Activated CD4-positive, alpha-beta T cell treated with anti-CD3 and anti-CD28 coated beads, Interleukin-2, amount 50 U/mL, for 16 hours (primary cell): ENCODE results near the gene RPS6KA3.
"Not testable (repeated sequence)": the region's sequence is repeated elsewhere in the genome, so short reads cannot be mapped to it uniquely, and the experiment has no call there.

Experiments
- DNase-seq: peaks from one replicate; pipeline ENCODE4 v3.0.0-alpha.2; 2020

RPS6KA3 gene

DNA sequence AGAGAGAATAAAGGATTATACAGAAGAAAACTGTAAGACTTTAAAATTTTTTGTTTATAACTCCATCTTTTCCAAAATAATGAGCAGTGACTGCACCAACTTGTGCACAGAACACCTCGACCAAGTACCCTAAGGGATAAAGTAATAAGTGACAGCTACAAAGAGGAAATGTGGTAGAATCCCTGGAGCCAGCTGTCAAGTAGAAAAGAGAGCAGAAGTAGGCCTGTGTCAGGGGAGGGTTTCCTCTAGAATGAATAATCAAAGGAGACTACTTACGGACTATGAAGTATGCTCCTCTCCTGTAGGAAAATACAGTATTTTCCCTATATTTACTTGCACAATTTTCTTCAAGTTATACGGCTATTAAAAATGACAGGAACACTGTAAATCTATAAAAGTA, 126.3 kb downstream of the RPS6KA3 start:
- DNase-seq = no peak

DNA sequence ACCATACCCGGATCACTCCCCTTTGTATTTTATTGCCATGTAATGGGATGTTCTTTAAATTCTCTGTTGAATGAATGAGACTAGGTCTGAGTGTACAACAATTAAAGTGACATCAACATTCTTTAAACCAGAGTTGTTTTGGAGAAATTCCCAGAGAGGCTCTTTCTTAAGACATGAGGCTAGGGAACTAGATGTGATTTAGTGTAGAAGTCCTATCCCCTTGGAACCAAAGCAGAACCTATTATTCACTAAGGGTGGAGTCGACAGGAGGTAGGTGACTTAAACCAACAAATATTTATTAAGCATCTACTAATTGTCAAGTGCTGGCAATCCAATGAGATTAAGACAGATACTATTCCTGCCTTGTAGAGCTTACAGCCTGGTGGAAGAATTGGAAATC, 126.7 kb downstream of the RPS6KA3 start:
- no peak for DNase-seq

DNA sequence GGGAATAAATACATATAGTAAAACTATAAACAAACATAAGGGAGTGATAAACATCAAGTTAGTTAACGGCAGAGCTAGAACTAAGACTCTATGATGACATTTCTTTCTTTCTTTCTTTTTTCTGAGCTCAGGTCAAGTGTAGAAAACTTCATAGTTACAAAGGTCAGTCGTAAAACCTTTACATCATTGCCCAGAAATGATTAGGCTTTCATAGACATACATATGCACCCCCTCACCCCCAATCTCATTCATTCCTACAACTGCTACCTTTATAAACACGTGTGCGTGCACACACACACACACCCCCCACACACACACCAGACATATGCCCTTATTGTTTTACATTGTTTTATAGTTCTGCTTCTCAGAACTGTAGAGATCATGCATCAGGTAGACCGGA, 130.8 kb downstream of the RPS6KA3 start:
- no peak for DNase-seq

DNA sequence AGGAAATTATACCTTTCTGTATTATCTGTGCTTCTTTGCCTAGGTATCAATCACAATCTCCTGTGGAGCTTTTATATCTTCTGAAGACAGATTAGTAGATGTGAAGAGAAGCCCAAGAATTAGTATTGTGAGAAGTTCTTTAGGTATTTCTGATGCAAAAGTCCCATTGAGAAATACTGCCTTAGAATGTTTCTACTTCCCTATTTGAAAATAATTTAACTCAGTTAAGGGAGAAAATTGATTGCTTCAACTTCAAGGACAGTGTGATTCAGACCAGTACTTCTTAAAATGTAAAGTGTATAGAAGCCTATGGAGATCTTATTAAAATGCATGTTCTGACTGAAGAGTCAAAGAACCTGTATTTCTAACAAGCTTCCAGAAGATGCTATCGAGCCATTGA, 134.0 kb downstream of the RPS6KA3 start:
- DNase-seq = no peak

DNA sequence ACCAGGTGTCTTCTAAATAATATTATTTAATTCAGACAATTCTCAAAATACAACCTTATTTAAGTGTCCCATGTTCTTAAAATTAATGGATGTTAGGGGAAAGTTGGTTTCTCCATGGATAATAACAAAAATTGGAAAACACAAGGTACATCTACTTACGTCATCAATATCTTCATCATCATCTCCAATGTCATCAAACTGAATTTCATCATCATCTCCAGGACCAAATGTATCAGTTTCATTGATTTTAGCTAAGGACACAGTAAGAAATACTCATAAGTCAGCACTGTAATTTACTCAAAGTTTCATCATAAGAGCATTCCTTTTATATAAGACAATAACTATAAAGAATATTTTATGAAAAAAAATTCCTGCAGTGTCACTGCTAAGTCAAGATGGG, 136.4 kb downstream of the RPS6KA3 start:
- DNase-seq = no peak

DNA sequence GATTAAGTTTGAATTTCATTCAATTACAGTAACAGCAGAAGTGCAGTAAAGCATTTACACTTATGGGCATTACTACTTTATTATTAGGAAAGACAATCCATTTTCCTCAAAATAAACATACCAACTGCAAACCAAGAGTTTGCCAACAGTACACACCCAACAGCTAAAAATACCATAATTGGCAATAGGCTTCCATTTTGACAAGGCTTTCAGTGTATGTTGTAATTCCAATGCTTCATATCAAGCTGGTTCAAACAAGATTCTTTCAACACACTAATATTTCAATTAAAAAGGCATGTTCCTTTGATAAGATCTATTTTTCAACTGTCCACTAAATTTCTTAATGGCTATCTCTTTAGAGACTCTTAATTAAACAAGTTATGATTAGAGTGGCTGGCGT, 137.2 kb downstream of the RPS6KA3 start:
- DNase-seq = no peak

DNA sequence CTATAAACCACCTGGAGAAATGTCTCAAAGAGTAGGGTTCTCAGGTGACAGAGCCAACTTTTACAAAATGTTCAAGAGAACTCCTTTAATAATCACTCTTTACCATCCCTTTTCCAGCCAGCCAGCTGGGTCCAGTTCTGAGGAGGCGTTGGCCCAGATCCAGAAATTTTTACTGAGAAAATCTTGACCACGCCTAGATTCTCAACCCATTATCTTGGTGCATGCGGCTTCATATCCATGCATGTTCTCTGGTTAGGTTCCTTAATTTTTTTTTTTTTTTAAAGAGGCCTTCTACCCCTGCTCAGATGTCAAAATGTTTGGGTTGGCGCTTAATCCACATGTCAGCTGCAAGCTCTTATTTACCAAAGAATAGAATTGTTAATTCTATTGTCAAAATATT, 138.0 kb downstream of the RPS6KA3 start:
- no peak for DNase-seq

DNA sequence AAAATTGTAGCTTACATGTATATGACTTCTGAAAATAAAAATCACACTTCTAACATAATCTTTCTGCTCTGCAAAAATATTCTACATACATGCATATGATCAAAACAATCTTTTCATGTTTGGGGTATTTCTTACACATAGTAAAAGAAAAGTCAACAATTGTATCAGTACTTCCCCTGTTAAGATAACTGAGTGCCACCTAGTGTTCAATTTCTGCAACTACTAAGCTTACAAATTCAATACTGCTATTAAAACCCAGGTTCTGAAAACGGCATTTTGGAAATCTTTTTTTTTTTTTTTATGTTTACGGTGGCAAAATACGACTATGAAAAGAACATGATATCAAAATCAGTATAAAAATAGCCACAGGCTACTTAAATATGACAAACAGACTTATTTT, 139.3 kb downstream of the RPS6KA3 start:
- DNase-seq = not testable (repeated sequence)

DNA sequence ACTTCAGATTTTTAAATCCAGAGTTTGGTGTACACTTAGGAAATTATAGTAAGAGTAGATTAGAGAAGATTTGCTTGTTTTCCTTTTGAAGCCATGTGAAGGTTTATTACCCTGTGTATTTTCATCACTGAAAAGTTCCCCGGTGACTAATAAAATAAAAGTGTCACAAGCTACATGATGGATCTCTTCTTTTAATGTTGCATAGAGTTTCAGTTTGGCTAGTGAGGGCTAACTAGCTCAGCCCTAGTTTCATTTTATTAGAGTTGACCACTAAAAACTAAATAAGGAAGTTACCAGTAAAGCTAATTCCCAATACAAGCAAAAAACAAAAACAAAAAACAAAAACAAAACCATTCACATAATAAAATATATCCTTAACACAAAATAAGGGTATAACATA, 139.9 kb downstream of the RPS6KA3 start:
- not testable (repeated sequence) for DNase-seq

DNA sequence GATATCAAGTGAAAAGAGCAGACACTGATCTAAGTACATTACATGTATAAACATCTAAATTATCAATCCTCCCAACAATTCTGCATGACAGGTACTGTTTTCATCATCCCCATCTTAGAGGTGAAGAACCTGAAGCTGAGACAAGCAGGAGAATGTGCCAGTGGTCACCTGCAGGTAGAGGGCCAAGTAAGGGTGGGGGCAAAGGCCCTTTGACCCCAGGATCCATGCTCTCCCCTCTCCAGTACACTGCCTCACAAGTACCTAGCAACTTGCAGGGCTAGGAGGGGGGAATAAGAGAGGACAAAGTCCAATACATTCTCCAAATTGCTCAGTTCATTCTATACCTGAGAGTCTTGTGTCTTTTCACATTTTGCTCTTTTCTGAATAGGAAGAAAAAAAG, 141.7 kb downstream of the RPS6KA3 start:
- no peak for DNase-seq

DNA sequence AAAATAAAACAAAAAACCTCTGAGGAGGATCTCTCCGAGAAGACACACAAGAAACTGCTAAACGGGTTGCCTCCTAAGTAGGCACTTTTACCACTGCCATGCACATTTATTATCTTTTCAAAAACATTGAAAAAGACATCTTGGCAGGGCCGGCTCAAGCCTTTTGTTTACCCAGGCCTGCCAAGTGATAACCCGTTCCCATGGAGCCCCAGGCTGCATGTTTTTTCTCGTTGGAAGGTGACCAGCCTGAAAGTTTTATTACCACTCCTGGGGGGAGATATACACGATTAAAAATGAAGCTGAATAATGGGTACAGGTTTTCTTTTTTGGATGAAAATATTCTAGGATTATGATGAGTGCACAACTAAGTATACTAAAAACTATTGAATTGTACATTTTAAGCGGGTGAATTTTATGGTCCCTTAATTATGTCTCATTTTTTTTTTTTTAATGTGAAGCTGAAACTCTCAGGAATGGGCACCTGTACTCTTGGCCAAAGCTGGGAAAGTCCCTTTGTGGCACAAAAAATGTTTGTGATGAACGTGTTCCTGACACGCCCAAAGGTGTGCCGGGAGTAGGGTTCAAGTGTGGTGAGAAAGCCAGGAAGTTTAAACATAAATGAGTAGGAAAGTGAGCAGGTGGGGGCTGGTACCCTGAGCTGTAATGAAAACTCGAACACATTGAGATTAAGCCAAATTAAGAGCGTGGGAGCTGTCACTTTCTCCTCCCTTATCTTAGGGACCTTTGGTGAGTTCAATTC, 148.5 kb downstream of the RPS6KA3 start:
- DNase-seq = no peak

DNA sequence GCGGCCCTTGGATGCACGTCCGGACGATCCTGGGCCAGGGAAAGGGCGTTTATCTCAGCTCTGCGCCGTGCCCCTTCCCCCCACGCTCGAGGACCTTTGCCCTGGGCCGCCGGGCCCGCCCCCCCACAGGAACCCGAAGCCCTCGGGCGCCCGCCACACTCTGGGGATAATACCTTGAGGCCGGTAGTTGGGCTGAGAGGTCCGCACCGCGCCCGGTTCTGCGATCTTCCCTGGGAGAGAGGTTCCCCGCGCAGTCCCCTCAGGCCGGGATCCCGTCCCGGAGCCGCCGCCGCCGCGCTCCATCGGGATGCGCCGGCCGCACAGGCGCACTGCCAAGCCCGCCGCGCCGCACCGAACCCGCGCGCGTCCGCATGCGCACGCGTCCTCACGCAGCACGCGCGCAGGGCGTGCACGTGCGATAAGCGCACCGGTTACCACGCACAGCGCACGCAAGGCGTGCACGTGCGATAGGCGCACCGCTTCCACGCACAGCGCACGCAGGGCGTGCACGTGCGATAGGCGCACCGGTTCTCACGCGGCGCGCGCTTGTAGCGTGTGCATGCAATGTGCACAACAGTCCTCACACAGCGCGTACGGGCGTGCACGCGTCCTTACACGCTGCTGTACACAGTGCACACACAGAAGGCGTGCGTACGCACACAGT, 150.0 kb downstream of the RPS6KA3 start, which contains the start of gene MAP7D2:
TSS of gene MAP7D2 (minus strand) at position 331 of the 664 bp plus-strand sequence. CDS start at position 303, 28 bp downstream.
- DNase-seq = no peak

DNA sequence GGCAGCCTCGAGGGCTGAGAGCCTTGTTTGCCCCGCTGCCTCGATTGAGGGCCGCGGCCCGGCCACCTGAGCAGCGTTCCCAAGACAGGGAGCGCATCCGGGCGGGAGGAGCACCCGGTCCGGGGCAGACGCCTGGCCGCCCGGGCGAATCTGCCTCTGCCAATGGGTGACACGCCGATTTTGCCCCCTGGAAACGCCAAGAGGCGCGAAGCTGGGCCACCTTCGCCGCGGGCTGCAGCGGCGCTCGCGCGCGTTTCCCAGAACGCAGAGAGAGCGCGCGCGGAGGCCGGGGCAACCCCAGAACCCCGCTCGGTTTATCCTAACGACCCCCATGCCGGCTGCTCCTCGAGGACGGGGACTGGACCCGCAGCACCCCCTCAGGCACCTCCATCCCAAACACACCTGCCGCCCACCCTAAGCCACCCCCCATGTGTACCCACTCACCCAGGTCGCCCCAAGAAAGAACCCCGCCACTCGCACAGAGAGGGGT, 150.6 kb downstream of the RPS6KA3 start:
- no peak for DNase-seq

DNA sequence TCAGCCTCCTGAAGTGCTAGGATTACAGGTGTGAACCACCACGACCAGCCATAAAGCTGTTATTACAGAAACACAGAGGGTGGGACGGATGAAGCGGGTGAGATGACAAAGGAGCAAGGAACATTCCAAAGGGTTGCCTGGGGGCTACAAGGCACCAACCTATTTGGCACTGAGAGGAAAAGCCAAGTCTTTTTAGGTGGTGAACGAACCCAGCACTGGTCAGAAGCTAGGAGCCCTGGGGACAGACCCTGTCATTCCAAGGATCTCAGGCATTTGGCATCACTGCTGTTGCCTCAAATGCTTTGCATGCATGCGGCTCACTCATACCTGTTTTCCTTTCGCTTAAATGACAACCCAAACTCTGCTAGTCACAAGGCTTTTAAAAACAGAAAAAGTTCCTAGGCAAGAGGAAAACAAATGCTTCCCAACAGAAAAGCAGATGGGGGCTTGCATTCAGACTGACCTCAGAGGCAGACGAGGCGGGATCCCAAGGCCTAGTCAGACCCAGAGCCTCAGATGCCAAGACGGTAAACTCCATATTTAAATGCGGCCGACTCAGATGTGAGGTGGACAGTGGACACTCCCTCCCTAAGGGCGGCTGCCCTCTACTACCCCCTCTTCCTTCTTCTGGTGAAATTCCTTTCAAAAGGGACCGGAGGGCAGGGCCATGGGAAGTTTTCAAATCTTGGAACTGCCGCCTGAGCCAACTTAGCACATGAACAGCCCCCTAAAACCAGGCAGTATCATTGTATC, 154.5 kb downstream of the RPS6KA3 start:
- DNase-seq = no peak

DNA sequence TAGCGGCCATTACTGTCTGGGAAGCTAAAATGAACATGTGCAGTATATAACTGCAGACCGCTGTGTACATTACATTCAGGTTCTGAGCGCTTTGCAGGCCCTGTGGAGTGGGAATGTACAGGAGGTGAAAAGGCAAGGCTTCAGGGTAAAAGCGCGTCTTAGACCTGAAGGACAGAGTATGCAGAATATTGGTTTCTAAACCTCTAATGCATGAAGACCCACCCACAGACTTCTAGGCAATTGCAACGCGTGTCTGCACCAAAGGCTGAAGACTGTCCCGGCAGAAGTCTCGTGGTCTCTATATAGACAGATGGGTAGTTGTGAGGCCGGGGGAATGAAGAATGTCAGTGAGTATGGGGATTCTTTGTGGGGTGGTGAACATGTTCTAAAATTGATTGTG, 155.4 kb downstream of the RPS6KA3 start:
- no peak for DNase-seq

DNA sequence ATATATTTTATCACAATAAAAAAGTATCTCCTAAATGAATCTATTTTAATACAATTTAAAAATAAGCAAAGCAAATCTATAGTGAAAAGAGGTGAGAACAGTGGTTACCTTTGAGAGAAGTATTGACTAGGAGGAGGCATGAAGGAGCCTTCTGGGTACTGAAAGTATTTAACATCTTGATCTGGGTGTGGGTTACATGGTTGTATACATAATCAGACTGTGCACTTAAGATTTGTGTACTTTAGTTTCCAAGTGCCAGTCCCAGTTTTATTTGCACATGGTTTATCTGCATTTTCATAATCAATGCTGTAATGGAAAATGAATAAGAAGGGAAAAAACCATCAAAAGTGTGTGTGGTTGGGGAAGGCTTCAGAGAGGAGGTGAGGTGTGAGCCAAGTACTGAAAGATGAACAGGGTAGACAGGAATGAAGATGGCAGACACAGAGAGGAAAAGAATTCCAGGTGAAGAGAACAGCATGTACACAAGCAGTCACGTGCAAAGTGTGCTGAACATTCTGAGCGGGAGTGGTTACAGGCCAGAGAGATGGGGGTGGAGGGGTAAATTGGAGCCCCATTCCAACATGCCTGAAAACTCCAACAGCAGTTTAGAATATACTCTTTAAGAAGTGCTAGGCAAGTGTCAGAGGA, 164.7 kb downstream of the RPS6KA3 start:
- no peak for DNase-seq
